B cell (primary cell): Measurements from ENCODE around the gene FAM76A. TPM values are rescaled to one million over a fixed set of nuclear protein-coding genes. Genes with fewer than 3 reads are reported as not detected.
"Not testable (repeated sequence)": the region's sequence is repeated elsewhere in the genome, so short reads cannot be mapped to it uniquely, and the experiment has no call there.

Source experiments
- ATAC-seq: fragments of 200-7000 bp; cut with Tn5 transposase; one replicate; pipeline ENCODE4 v1.10.0; 2021; ENCODE audit warnings: low read depth, mild to moderate bottlenecking, moderate number of reproducible peaks, moderate library complexity
- CTCF ChIA-PET: fragments of 350-600 bp; sonication (Branson Sonifier 250); formaldehyde crosslinking; loops from one replicate; lab custom pipeline; 2021; ENCODE audit warnings: antibody characterized with exemption, inconsistent platforms; lab: Charles Lee
- POLR2A ChIA-PET: fragments of 350-600 bp; sonication (Branson Sonifier 250); formaldehyde crosslinking; loops from one replicate; lab custom pipeline; 2021; ENCODE audit warnings: antibody characterized with exemption; lab: Charles Lee
- DNase-seq: peaks from one replicate; pipeline ENCODE4 v3.0.0; 2013
- H2AFZ ChIP-seq: 2 replicates; pipeline ENCODE4 v1.6.1; 2012; ENCODE audit warnings: mild to moderate bottlenecking, low read depth, low read length; ENCODE audit not compliant: insufficient read depth, poor library complexity, severe bottlenecking
- H3K27ac ChIP-seq, 2 donors: 1 replicate in 1 of 2; 2 replicates in 1 of 2; pipeline ENCODE4 v1.5.1; 2012 to 2013; ENCODE audit warnings: low read length in 2 of 2, mild to moderate bottlenecking in 2 of 2, moderate library complexity in 1 of 2
- H3K27me3 ChIP-seq, 4 experiments: fragments of 200-600 bp in 1 of 4; sonication (generic) in 1 of 4; replicated peaks in 1 of 4; 1 replicate in 2 of 4; 2 replicates in 2 of 4; pipeline versions ENCODE4 v1.6.1 to v1.7.0; 2013 to 2016; ENCODE audit warnings: low read length in 3 of 4, mild to moderate bottlenecking in 2 of 4, mixed read lengths in 1 of 4, moderate library complexity in 1 of 4; ENCODE audit not compliant: insufficient read depth in 4 of 4, control insufficient read depth in 3 of 4; ENCODE audit errors: control extremely low read depth in 1 of 4
- H3K36me3 ChIP-seq, 2 experiments: replicated peaks in 1 of 2; 1 replicate in 1 of 2; 2 replicates in 1 of 2; pipeline versions ENCODE4 v1.6.1 to v1.7.1; 2013; ENCODE audit warnings: low read length in 1 of 2; ENCODE audit not compliant: insufficient read depth in 2 of 2, control insufficient read depth in 1 of 2; ENCODE audit errors: control extremely low read depth in 1 of 2, extremely low read depth in 1 of 2
- H3K4me1 ChIP-seq, 2 donors: fragments of 200-600 bp in 1 of 2; sonication (generic) in 1 of 2; 1 replicate in 1 of 2; 2 replicates in 1 of 2; pipeline versions ENCODE4 v1.5.1 to v1.6.1; 2013 to 2017; ENCODE audit warnings: low read length in 2 of 2; ENCODE audit not compliant: control insufficient read depth in 2 of 2, insufficient read depth in 2 of 2
- H3K4me2 ChIP-seq: replicated peaks from 2 replicates; pipeline ENCODE3; 2012; ENCODE audit warnings: mild to moderate bottlenecking, low read depth, low read length; ENCODE audit not compliant: poor library complexity, severe bottlenecking
- H3K4me3 ChIP-seq, 5 experiments: fragments of 200-600 bp in 1 of 5; sonication (generic) in 1 of 5; 1 replicate in 3 of 5; 2 replicates in 2 of 5; pipeline versions ENCODE4 v1.5.1 to v1.7.0; 2011 to 2016; ENCODE audit warnings: low read length in 4 of 5, mild to moderate bottlenecking in 4 of 5, low read depth in 2 of 5, control low read depth in 1 of 5, moderate library complexity in 1 of 5; ENCODE audit not compliant: insufficient read depth in 1 of 5; ENCODE audit errors: control extremely low read depth in 1 of 5, extremely low read depth in 1 of 5
- H3K79me2 ChIP-seq: fragments of 200-600 bp; sonication (generic); one replicate; pipeline ENCODE4 v1.6.0; 2016; ENCODE audit warnings: low read length; ENCODE audit not compliant: control insufficient read depth, insufficient read depth
- H3K9ac ChIP-seq: fragments of 200-600 bp; sonication (generic); 2 replicates; pipeline ENCODE4 v1.6.1; 2017; ENCODE audit warnings: mild to moderate bottlenecking, low read length, moderate library complexity
- H3K9me3 ChIP-seq, 3 donors: one replicate each; pipeline versions ENCODE4 v1.6.1 to v1.7.1; 2013; ENCODE audit warnings: low read length in 2 of 3; ENCODE audit not compliant: control insufficient read depth in 2 of 3, insufficient read depth in 1 of 3; ENCODE audit errors: control extremely low read depth in 1 of 3
- H4K20me1 ChIP-seq: 2 replicates; pipeline ENCODE4 v1.6.0; 2012; ENCODE audit warnings: mild to moderate bottlenecking, low read length; ENCODE audit not compliant: insufficient read depth, control insufficient read depth, poor library complexity, severe bottlenecking
- H3K27ac Mint-ChIP-seq: one replicate; pipeline ENCODE4 v1.8.0; 2021; ENCODE audit warnings: mixed read lengths
- H3K27me3 Mint-ChIP-seq: one replicate; pipeline ENCODE4 v1.8.0; 2021; ENCODE audit warnings: mixed read lengths
- H3K4me1 Mint-ChIP-seq: one replicate; pipeline ENCODE4 v1.8.0; 2021; ENCODE audit warnings: mixed read lengths
- H3K4me3 Mint-ChIP-seq: one replicate; pipeline ENCODE4 v1.8.0; 2021; ENCODE audit warnings: mixed read lengths
- H3K9me3 Mint-ChIP-seq: one replicate; pipeline ENCODE4 v1.8.0; 2022; ENCODE audit warnings: mixed read lengths; ENCODE audit not compliant: insufficient read depth
- CTCF ChIP-seq: fragments of 200-600 bp; IDR thresholded peaks from one replicate; pipeline ENCODE4 v1.8.0; 2022; ENCODE audit warnings: antibody characterized with exemption, mild to moderate bottlenecking
- EZH2 ChIP-seq: IDR thresholded peaks from 2 replicates; pipeline ENCODE4 v1.6.1; 2012; ENCODE audit warnings: borderline replicate concordance, low read depth, mild to moderate bottlenecking, moderate library complexity, low read length; ENCODE audit not compliant: insufficient read depth, poor library complexity, severe bottlenecking
- WGBS: methylation state at CpG from one replicate; pipeline ENCODE4 v1.1.5; 2013; ENCODE audit warnings: missing lambda C conversion rate; ENCODE audit not compliant: insufficient coverage; 5-methylcytosine and 5-hydroxymethylcytosine counted together
- intact Hi-C: fragments of 100-400 bp; cut with micrococcal nuclease; formaldehyde crosslinking; loops from one replicate; pipeline ENCODE4 v1.10.0; 2022
- polyA plus RNA-seq: library from polyadenylated mRNA; depleted of rRNA; stranded (reverse); fragments of >200 nt; gene quantifications from 2 replicates; pipeline ENCODE4 v1.2.3, GENCODE V29; 2012
- total RNA-seq, 2 donors: library from RNA; stranded (reverse); fragments of 120-200 nt in 1 of 2; gene quantifications; 1 replicate in 1 of 2; 2 replicates in 1 of 2; pipeline versions ENCODE4 v1.2.3 to v1.2.4, GENCODE V29; 2013 to 2022

FAM76A gene
- total and polyA plus RNA-seq, 2 donors (not counting 1 experiment from before 2014, with no cell fraction given): 11.7 to 25.0 TPM

- no peak overlapping the region for H3K27ac Mint-ChIP-seq
- ChIA-PET POLR2A (no interaction called here), CTCF (interaction anchor here (1.4 kb wide), 1 partner anchor 21 kb away, joined by 6 read pairs; no protein-coding TSS in a partner anchor)
- Histone ChIP-seq H3K9ac (no peak overlapping the region), H3K79me2 (no peaks in the 10 kb centered on the region), H3K36me3 (no peaks in the 10 kb centered on the region), H4K20me1 (no peaks in the 10 kb centered on the region), H3K4me1 (no peaks in the 10 kb centered on the region), H3K27me3 (no peaks in the 10 kb centered on the region), H3K27ac (no peak overlapping the region), H2AFZ (no peak overlapping the region), H3K4me2 (no peak overlapping the region), H3K4me3 (no peak overlapping the region), H3K9me3 (peaks cover 0 to 4% (median 2%) of the 10 kb centered on the region in 3 donors)
- H3K4me3 Mint-ChIP-seq: no peak overlapping the region
- peaks cover 4% of the 10 kb centered on the region for H3K27me3 Mint-ChIP-seq
- TF ChIP-seq EZH2 (no peak), CTCF (no peak)
- H3K9me3 Mint-ChIP-seq: peaks cover 2% of the 10 kb centered on the region
- ATAC-seq: no peak
- peaks cover 6% of the 10 kb centered on the region for H3K4me1 Mint-ChIP-seq
- intact Hi-C loops: no loop called here
- no peak for DNase-seq
- 75% methylated on average over 1 of the region's 2 CpGs for WGBS
Observed at GRCh38 chr1:27690183-27690582, 35.6 kb upstream of the FAM76A start.

- H3K4me1 Mint-ChIP-seq, DNase-seq, H3K9me3 ChIP-seq, H3K9me3 Mint-ChIP-seq, POLR2A ChIA-PET, H3K27ac Mint-ChIP-seq, CTCF ChIA-PET, H2AFZ ChIP-seq, H4K20me1 ChIP-seq, H3K4me3 Mint-ChIP-seq, H3K9ac ChIP-seq, ATAC-seq, H3K4me2 ChIP-seq, H3K27ac ChIP-seq, H3K36me3 ChIP-seq, H3K79me2 ChIP-seq, intact Hi-C loops, H3K4me1 ChIP-seq, H3K4me3 ChIP-seq, H3K27me3 ChIP-seq: not testable (repeated sequence)
- WGBS: 100% methylated on average over 1 of the region's 9 CpGs
- peaks cover 23% of the 10 kb centered on the region for H3K27me3 Mint-ChIP-seq
Observed at GRCh38 chr1:27696835-27697234, 28.9 kb upstream of the FAM76A start.
